Forelimb muscle (tissue), 1 donor: Measurements from ENCODE around the gene ZNF800. TPM values are rescaled to one million over a fixed set of nuclear protein-coding genes. Genes with fewer than 3 reads are reported as not detected.

Experiments
- DNase-seq: peaks from one replicate; pipeline ENCODE4 v3.0.0-alpha.2; 2013; ENCODE audit warnings: low read depth
- polyA plus RNA-seq: library from polyadenylated mRNA; unstranded; fragments of 120-200 nt; gene quantifications from one replicate; pipeline ENCODE4 v1.2.1, GENCODE V29; 2013; ENCODE audit not compliant: insufficient read length

The ZNF800 gene
- polyA plus RNA-seq, 1 donor = 16.5 TPM

- no peak for DNase-seq
These were observed 1.5 kb downstream of the ZNF800 start for GRCh38 chr7:127390817-127391590.

- DNase-seq = no peak
These were observed 2.2 kb downstream of the ZNF800 start for GRCh38 chr7:127390186-127390816.

- DNase-seq = no peak
These were observed 3.2 kb downstream of the ZNF800 start for GRCh38 chr7:127389321-127389720.

GRCh38 chr7:127387974-127388373 lies 4.5 kb downstream of the ZNF800 start:
- DNase-seq = no peak

- DNase-seq = no peak
These were observed 9.2 kb downstream of the ZNF800 start for GRCh38 chr7:127383123-127383835.

- no peak for DNase-seq
These were observed 10.0 kb downstream of the ZNF800 start for GRCh38 chr7:127382301-127383085.

GRCh38 chr7:127380479-127380878 lies 12.0 kb downstream of the ZNF800 start:
- no peak for DNase-seq

- DNase-seq = no peak
These were observed 12.9 kb downstream of the ZNF800 start for GRCh38 chr7:127379642-127380041.

GRCh38 chr7:127378537-127378936 lies 14.0 kb downstream of the ZNF800 start:
- no peak for DNase-seq

- no peak for DNase-seq
These were observed 15.1 kb downstream of the ZNF800 start for GRCh38 chr7:127377425-127377824.

GRCh38 chr7:127375631-127376030 lies 16.9 kb downstream of the ZNF800 start:
- no peak for DNase-seq

- DNase-seq = no peak
These were observed 24.8 kb downstream of the ZNF800 start for GRCh38 chr7:127367679-127368078.

GRCh38 chr7:127366680-127367079 lies 25.8 kb downstream of the ZNF800 start:
- no peak for DNase-seq

GRCh38 chr7:127365957-127366315 lies 26.6 kb downstream of the ZNF800 start:
- DNase-seq = no peak

- no peak for DNase-seq
These were observed 27.1 kb downstream of the ZNF800 start for GRCh38 chr7:127365164-127365956.

GRCh38 chr7:127362364-127363027 lies 30.0 kb downstream of the ZNF800 start:
- DNase-seq = no peak

GRCh38 chr7:127361736-127362135 lies 30.8 kb downstream of the ZNF800 start:
- no peak for DNase-seq

- no peak for DNase-seq
These were observed 33.5 kb downstream of the ZNF800 start for GRCh38 chr7:127359011-127359410.

- DNase-seq = no peak
These were observed 38.6 kb downstream of the ZNF800 start for GRCh38 chr7:127353897-127354296.

GRCh38 chr7:127350586-127350985 lies 41.9 kb downstream of the ZNF800 start:
- DNase-seq = no peak

- no peak for DNase-seq
These were observed 42.6 kb downstream of the ZNF800 start for GRCh38 chr7:127349881-127350280.
